Panc1 (cell line): ENCODE data around the gene PPP1R9A.

ENCODE experiments used
- CTCF ChIP-seq: fragments of 450-650 bp; IDR thresholded peaks from 2 replicates; pipeline ENCODE4 v1.5.1; 2017; ENCODE audit warnings: mild to moderate bottlenecking
- POLR2AphosphoS5 ChIP-seq: IDR thresholded peaks from 2 replicates; pipeline ENCODE4 v1.6.1; 2012; ENCODE audit warnings: mild to moderate bottlenecking, low read depth, low read length, moderate library complexity
- REST ChIP-seq, 2 experiments: IDR thresholded peaks; 2 replicates each; pipeline ENCODE4 v1.6.1; 2011 to 2012; ENCODE audit warnings: low read depth in 2 of 2, control low read depth in 1 of 2, low read length in 1 of 2, mild to moderate bottlenecking in 1 of 2, moderate library complexity in 1 of 2; ENCODE audit not compliant: insufficient read depth in 1 of 2
- SIN3A ChIP-seq: IDR thresholded peaks from 2 replicates; pipeline ENCODE4 v1.6.1; 2012; ENCODE audit warnings: low read depth, mild to moderate bottlenecking, low read length, moderate library complexity, borderline replicate concordance; ENCODE audit not compliant: insufficient read depth

GRCh38 chr7:94912085-94912484, 4.7 kb downstream of the PPP1R9A start:
- no peak for TF ChIP-seq CTCF
- TF ChIP-seq REST (IDR thresholded peaks at IDR 0.05; ENCODE audit: insufficient read depth in 1 of 2, low read depth in 2 of 2, low read length in 1 of 2), result no peak
- TF ChIP-seq POLR2AphosphoS5, result no peak
- TF ChIP-seq SIN3A, result no peak
